Esophagus muscularis mucosa (tissue), 4 donors: ENCODE measurements around the gene KRTAP19-6. TPM values are rescaled to one million over a fixed set of nuclear protein-coding genes. Genes with fewer than 3 reads are reported as not detected.
"Not testable (repeated sequence)": the region's sequence is repeated elsewhere in the genome, so short reads cannot be mapped to it uniquely, and the experiment has no call there.

Experiments used
- DNase-seq: peaks from one replicate; pipeline ENCODE4 v3.0.0-alpha.2; 2017; ENCODE audit errors: extremely low spot score
- H3K27ac ChIP-seq, 4 donors: fragments of 200-600 bp; sonication (generic); replicated peaks in 1 of 4; 1 replicate in 3 of 4; 2 replicates in 1 of 4; pipeline ENCODE4 v1.5.1; 2016 to 2019; ENCODE audit warnings: mild to moderate bottlenecking in 1 of 4
- H3K27me3 ChIP-seq, 4 donors: fragments of 200-600 bp; sonication (generic); one replicate each; pipeline versions ENCODE4 v1.5.1 to v1.6.0; 2016 to 2019
- H3K36me3 ChIP-seq, 4 donors: fragments of 200-600 bp; sonication (generic); one replicate each; pipeline ENCODE4 v1.5.1; 2016 to 2019
- H3K4me1 ChIP-seq, 4 donors: fragments of 200-600 bp; sonication (generic); one replicate each; pipeline ENCODE4 v1.5.1; 2016 to 2019
- H3K4me3 ChIP-seq, 4 donors: fragments of 200-600 bp; sonication (generic); 1 replicate in 2 of 4; 2 replicates in 2 of 4; pipeline ENCODE4 v1.5.1; 2016 to 2019; ENCODE audit warnings: mild to moderate bottlenecking in 4 of 4, moderate library complexity in 1 of 4
- H3K9me3 ChIP-seq, 4 donors: fragments of 200-600 bp; sonication (generic); 1 replicate in 3 of 4; 2 replicates in 1 of 4; pipeline ENCODE4 v1.5.1; 2016 to 2019
- EP300 ChIP-seq: sonication (generic); formaldehyde crosslinking; IDR thresholded peaks from one replicate; pipeline ENCODE4 v1.6.1; 2017; ENCODE audit warnings: antibody characterized with exemption
- POLR2A ChIP-seq: fragments of 450-650 bp; IDR thresholded peaks from one replicate; pipeline ENCODE4 v1.6.1; 2017; ENCODE audit warnings: antibody characterized with exemption, moderate library complexity, mild to moderate bottlenecking, low read depth
- POLR2AphosphoS5 ChIP-seq, 2 donors: sonication (generic); formaldehyde crosslinking; IDR thresholded peaks; one replicate each; pipeline ENCODE4 v1.6.1; 2017; ENCODE audit warnings: antibody characterized with exemption in 2 of 2
- WGBS: methylation state at CpG from one replicate; pipeline ENCODE4 v1.1.5; 2018; 5-methylcytosine and 5-hydroxymethylcytosine counted together
- intact Hi-C: fragments of 100-400 bp; cut with DNase I; formaldehyde crosslinking; loops from one replicate; pipeline ENCODE4 v1.15.1; 2023
- total RNA-seq, 4 donors: library from RNA; depleted of rRNA; stranded (reverse); fragments of >200 nt; gene quantifications; one replicate each; pipeline versions ENCODE4 v1.1.0 to v1.2.1, GENCODE V29; 2016
- TF ChIP-seq, protein P1 (sequence below), 3 experiments: fragments of 200-600 bp in 2 of 3; fragments of 450-650 bp in 1 of 3; sonication (generic) in 2 of 3; IDR thresholded peaks; one replicate each; pipeline ENCODE4 v1.5.1; 2017 to 2019; ENCODE audit warnings: antibody characterized with exemption in 3 of 3, mild to moderate bottlenecking in 2 of 3, moderate library complexity in 1 of 3

The KRTAP19-6 gene
- total RNA-seq, 4 donors from 2014 or later: not detected

DNA sequence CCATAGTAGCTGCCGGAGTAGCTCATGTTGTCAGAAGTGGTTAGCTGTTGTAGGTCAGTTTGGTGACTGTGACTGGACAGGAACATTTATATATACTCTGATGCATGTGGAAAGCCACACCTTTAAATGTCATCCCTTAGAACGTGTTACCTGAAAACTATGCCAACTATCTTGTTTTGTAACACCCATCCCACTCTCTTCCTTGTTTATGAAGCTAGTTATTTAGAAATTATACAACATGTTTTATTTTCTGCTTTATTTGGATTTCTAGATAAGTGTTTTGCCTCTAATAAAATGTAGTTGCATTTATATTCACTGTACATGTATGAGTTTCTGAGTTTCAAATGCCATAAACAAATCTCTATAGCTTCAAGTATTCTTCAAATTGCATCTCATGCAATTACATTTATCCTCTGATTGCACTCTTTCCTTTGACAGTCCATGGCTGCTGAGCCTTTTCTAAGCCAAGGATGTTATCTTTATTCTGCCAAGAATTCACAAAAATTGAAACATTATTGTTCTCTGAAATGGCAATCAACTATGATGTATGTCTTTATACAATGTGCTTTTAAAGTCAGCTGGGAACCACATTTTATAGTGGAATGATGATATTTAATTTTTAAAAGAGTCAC lies 19.7 kb upstream of the KRTAP19-6 start, which contains the start of gene KRTAP19-7:
TSS of gene KRTAP19-7 (minus strand) at position 51 of the 632 bp plus-strand sequence. CDS start at position 26, 25 bp downstream.
- Histone ChIP-seq H3K36me3 (no peaks in the 10 kb centered on the region), H3K4me1 (no peaks in the 10 kb centered on the region), H3K27me3 (no peaks in the 10 kb centered on the region), H3K27ac (no peak within 1 kb of the TSS), H3K9me3 (no peaks in the 10 kb centered on the region), H3K4me3 (no peak within 1 kb of the TSS)
- 72% methylated on average over 2 of the region's 2 CpGs for WGBS
- TF ChIP-seq, protein P1, sequence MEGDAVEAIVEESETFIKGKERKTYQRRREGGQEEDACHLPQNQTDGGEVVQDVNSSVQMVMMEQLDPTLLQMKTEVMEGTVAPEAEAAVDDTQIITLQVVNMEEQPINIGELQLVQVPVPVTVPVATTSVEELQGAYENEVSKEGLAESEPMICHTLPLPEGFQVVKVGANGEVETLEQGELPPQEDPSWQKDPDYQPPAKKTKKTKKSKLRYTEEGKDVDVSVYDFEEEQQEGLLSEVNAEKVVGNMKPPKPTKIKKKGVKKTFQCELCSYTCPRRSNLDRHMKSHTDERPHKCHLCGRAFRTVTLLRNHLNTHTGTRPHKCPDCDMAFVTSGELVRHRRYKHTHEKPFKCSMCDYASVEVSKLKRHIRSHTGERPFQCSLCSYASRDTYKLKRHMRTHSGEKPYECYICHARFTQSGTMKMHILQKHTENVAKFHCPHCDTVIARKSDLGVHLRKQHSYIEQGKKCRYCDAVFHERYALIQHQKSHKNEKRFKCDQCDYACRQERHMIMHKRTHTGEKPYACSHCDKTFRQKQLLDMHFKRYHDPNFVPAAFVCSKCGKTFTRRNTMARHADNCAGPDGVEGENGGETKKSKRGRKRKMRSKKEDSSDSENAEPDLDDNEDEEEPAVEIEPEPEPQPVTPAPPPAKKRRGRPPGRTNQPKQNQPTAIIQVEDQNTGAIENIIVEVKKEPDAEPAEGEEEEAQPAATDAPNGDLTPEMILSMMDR (IDR thresholded peaks at IDR 0.05): no peak
- TF ChIP-seq EP300: no peak
- no peak for TF ChIP-seq POLR2A
- no peak for TF ChIP-seq POLR2AphosphoS5 (IDR thresholded peaks at IDR 0.05)
- intact Hi-C loops: no loop called here
- no peak for DNase-seq

DNA sequence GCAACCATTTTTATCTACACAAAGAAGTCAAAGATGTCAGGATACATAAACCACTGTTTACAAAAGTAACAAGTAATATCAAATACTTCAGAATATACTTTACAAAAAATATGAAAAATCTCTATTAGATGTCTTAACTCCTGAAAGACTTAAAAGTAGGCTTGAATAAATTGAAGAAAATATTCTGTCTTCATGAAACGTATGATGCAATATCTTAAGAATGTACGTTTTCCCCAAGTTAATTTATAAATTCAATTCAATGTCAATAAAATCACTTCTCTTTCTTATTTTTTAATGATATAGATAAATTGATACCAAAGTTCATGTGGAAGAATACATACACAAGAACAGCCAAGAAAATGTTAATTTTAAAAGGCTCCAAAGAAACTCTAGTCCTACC lies 13.4 kb upstream of the KRTAP19-6 start:
- Histone ChIP-seq H3K27ac (no peak overlapping the region), H3K27me3 (no peaks in the 10 kb centered on the region), H3K4me3 (no peak overlapping the region), H3K36me3 (no peaks in the 10 kb centered on the region), H3K4me1 (no peaks in the 10 kb centered on the region), H3K9me3 (no peaks in the 10 kb centered on the region)
- 90% methylated on average over 2 of the region's 2 CpGs for WGBS
- intact Hi-C loops: no loop called here
- DNase-seq: no peak
- TF ChIP-seq POLR2AphosphoS5 (IDR thresholded peaks at IDR 0.05) (no peak), POLR2A (no peak), EP300 (no peak)
- TF ChIP-seq, protein P1 (IDR thresholded peaks at IDR 0.05): no peak

DNA sequence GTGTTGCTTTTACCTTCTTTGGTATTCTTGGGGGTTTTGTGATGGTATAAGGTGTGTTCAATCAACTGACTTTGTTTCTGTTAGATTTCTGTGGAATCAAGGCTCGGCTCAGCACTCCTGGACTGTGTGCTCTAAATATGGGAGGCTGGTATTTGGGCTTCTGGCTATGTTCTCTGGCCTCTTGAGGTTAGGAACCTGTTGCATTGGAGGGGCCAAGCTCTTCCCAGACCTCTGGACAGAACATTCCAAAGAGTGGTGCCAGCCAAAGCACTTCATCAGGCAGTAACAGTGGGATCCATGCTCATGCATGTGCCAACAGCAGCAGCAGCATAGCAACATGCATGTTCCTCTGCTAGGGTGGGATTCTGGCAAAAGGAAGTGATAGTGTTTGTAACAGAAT lies 11.1 kb upstream of the KRTAP19-6 start:
- intact Hi-C loops: no loop called here
- WGBS: 100% methylated on average over 1 of the region's 1 CpG

DNA sequence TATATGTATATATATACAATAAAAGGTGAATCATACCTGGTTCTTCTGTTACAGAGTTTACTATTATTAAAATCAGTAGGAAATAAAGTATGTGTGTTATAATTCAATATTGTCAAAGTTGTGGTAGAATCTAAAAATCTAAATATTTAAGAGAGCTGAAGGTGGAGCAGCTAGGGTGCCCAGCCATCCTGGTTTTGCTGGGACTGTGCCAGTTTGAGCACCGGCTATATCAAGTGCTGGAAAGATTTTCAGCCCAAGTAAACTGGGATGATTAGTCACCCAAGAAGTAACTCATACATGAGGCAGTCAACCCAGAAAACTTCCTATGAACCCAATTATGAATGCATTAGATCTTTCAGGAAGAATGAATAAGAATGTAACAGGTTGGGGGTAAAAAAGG lies 22.8 kb downstream of the KRTAP19-6 start:
- 68% methylated on average over 1 of the region's 1 CpG for WGBS
- DNase-seq: no peak
- Histone ChIP-seq H3K9me3 (no peaks in the 10 kb centered on the region), H3K27me3 (no peaks in the 10 kb centered on the region), H3K36me3 (no peaks in the 10 kb centered on the region), H3K27ac (no peak overlapping the region), H3K4me3 (no peak overlapping the region), H3K4me1 (no peaks in the 10 kb centered on the region)
- intact Hi-C loops: no loop called here
- TF ChIP-seq POLR2A: no peak
- TF ChIP-seq, protein P1 (IDR thresholded peaks at IDR 0.05): no peak
- no peak for TF ChIP-seq POLR2AphosphoS5 (IDR thresholded peaks at IDR 0.05)
- TF ChIP-seq EP300: no peak

More for the DNA sequence above, 11.1 kb upstream of the KRTAP19-6 start:
- no peaks in the 10 kb centered on the region for H3K4me1 ChIP-seq
- DNase-seq: no peak
- H3K27ac ChIP-seq: no peak overlapping the region
- H3K4me3 ChIP-seq: no peak overlapping the region
- H3K9me3 ChIP-seq: no peaks in the 10 kb centered on the region
- H3K27me3 ChIP-seq: no peaks in the 10 kb centered on the region
- TF ChIP-seq, protein P1 (IDR thresholded peaks at IDR 0.05): no peak
- TF ChIP-seq POLR2A: no peak
- H3K36me3 ChIP-seq: no peaks in the 10 kb centered on the region

DNA sequence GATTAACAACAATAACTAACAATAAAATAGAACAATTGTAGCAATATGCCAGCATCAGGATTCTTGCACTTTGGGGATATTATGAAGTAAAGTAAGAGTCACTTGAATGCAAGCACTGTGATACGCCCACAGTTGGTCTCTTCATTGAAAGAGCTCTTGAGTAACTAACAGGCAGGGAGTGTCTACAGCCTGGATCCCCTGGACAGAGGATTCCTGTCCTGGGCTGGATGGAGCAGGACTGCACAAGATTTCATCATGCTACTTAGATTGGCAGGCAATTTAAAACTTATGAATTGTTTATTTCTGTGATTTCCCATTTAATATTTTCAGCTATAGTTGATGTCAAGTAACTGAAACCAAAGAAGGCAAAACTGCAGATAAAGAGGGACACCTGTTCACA lies 26.0 kb downstream of the KRTAP19-6 start:
- intact Hi-C loops: no loop called here
- no peaks in the 10 kb centered on the region for H3K36me3 ChIP-seq
- no peak for TF ChIP-seq EP300
- TF ChIP-seq POLR2A: no peak
- no peak for TF ChIP-seq POLR2AphosphoS5 (IDR thresholded peaks at IDR 0.05)
- TF ChIP-seq, protein P1 (IDR thresholded peaks at IDR 0.05): no peak
- no peak overlapping the region for H3K27ac ChIP-seq
- H3K9me3 ChIP-seq: no peaks in the 10 kb centered on the region
- H3K4me1 ChIP-seq: no peaks in the 10 kb centered on the region
- H3K27me3 ChIP-seq: no peaks in the 10 kb centered on the region
- 59% methylated on average over 1 of the region's 1 CpG for WGBS
- H3K4me3 ChIP-seq: no peak overlapping the region
- DNase-seq: no peak

DNA sequence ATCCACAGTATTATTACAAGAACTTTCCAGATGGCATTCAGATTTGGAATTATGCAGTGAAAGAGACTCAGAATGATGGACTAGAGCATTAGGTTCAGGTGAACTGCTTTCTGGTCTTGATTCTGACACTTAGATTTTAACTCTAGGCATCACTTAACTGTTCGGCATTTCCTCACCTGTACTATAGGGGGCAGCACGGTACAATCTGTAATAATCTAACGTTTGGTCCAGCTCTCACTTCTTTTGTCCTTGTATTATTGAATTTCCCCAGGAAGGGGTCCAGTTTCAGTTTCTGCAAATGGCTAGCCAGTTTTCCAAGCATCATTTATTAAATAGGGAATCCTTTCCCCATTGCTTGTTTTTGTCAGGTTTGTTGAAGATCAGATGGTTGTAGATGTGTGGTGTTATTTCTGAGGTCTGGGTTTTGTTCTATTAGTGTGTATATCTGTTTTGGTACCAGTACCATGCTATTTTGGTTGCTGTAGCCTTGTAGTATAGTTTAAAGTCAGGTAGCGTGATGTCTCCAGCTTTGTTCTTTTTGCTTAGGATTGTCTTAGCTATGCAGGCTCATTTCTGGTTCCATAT lies 36.0 kb downstream of the KRTAP19-6 start:
- H3K9me3 ChIP-seq, H3K27me3 ChIP-seq, H3K27ac ChIP-seq, H3K36me3 ChIP-seq, DNase-seq, H3K4me1 ChIP-seq, H3K4me3 ChIP-seq, intact Hi-C loops: not testable (repeated sequence)
- WGBS: 35% methylated on average over 4 of the region's 4 CpGs
